Keratinocyte (primary cell): ENCODE measurements around the gene PTPRN2. TPM values are rescaled to one million over a fixed set of nuclear protein-coding genes. Genes with fewer than 3 reads are reported as not detected.
"Not testable (repeated sequence)": the region's sequence is repeated elsewhere in the genome, so short reads cannot be mapped to it uniquely, and the experiment has no call there.

Experiments
- DNase-seq: peaks from one replicate; pipeline ENCODE4 v3.0.0-alpha.2; 2011; ENCODE audit warnings: low read depth, missing footprints, low spot score
- FAIRE-seq: peaks from 2 replicates; lab custom pipeline; 2011; peaks lifted over from hg19 to GRCh38; lab: Jason Lieb, UNC
- H2AFZ ChIP-seq: 2 replicates; pipeline ENCODE4 v1.6.0; 2012; ENCODE audit warnings: low read length, control low read depth, inconsistent platforms; ENCODE audit not compliant: control insufficient read depth
- H3K27ac ChIP-seq: 2 replicates; pipeline ENCODE4 v1.5.1; 2011; ENCODE audit warnings: low read length; ENCODE audit not compliant: control insufficient read depth, insufficient read depth
- H3K27me3 ChIP-seq: 3 replicates; pipeline ENCODE4 v1.6.0; 2011; ENCODE audit warnings: low read length; ENCODE audit not compliant: control insufficient read depth, insufficient read depth; ENCODE audit errors: extremely low read depth
- H3K36me3 ChIP-seq, 2 experiments: 2 replicates in 1 of 2; 3 replicates in 1 of 2; pipeline ENCODE4 v1.5.1; 2011; ENCODE audit warnings: low read length in 2 of 2, mild to moderate bottlenecking in 1 of 2; ENCODE audit not compliant: control insufficient read depth in 2 of 2, insufficient read depth in 2 of 2; ENCODE audit errors: extremely low read depth in 1 of 2
- H3K4me1 ChIP-seq: 3 replicates; pipeline ENCODE4 v1.5.1; 2011; ENCODE audit warnings: low read length; ENCODE audit not compliant: control insufficient read depth, insufficient read depth; ENCODE audit errors: extremely low read depth
- H3K4me2 ChIP-seq: 3 replicates; pipeline ENCODE4 v1.6.0; 2011; ENCODE audit warnings: low read depth, low read length; ENCODE audit not compliant: control insufficient read depth, insufficient read depth; ENCODE audit errors: extremely low read depth
- H3K4me3 ChIP-seq, 3 experiments: fragments of 200-600 bp in 1 of 3; sonication (generic) in 1 of 3; 2 replicates in 2 of 3; 3 replicates in 1 of 3; pipeline ENCODE4 v1.5.1; 2011 to 2016; ENCODE audit warnings: low read length in 3 of 3, mild to moderate bottlenecking in 3 of 3, control low read depth in 2 of 3, inconsistent platforms in 1 of 3, low read depth in 1 of 3, mixed read lengths in 1 of 3, mixed run types in 1 of 3, moderate library complexity in 1 of 3; ENCODE audit not compliant: control insufficient read depth in 2 of 3, insufficient read depth in 2 of 3; ENCODE audit errors: extremely low read depth in 1 of 3
- H3K79me2 ChIP-seq: 2 replicates; pipeline ENCODE4 v1.6.0; 2012; ENCODE audit warnings: low read length; ENCODE audit not compliant: control insufficient read depth, insufficient read depth
- H3K9ac ChIP-seq: 3 replicates; pipeline ENCODE4 v1.6.0; 2011; ENCODE audit warnings: low read length; ENCODE audit not compliant: control insufficient read depth, insufficient read depth; ENCODE audit errors: extremely low read depth
- H3K9me1 ChIP-seq: 3 replicates; pipeline ENCODE4 v1.6.0; 2011; ENCODE audit warnings: low read length; ENCODE audit not compliant: control insufficient read depth, insufficient read depth; ENCODE audit errors: extremely low read depth
- H3K9me3 ChIP-seq: 2 replicates; pipeline ENCODE4 v1.5.1; 2012; ENCODE audit warnings: low read depth, low read length; ENCODE audit not compliant: control insufficient read depth
- H4K20me1 ChIP-seq: 3 replicates; pipeline ENCODE4 v1.6.0; 2011; ENCODE audit warnings: low read length; ENCODE audit not compliant: control insufficient read depth, insufficient read depth; ENCODE audit errors: extremely low read depth
- CTCF ChIP-seq, 3 experiments: IDR thresholded peaks in 1 of 3; conservative IDR thresholded peaks in 1 of 3; optimal IDR thresholded peaks in 1 of 3; 2 replicates in 2 of 3; 3 replicates in 1 of 3; pipeline versions ENCODE3 to v1.5.1; 2011; ENCODE audit warnings: low read length in 3 of 3, mild to moderate bottlenecking in 3 of 3, moderate library complexity in 2 of 3, control low read depth in 1 of 3, inconsistent platforms in 1 of 3; ENCODE audit not compliant: insufficient read depth in 2 of 3; ENCODE audit errors: extremely low read depth in 1 of 3
- EZH2 ChIP-seq: IDR thresholded peaks from one replicate; pipeline ENCODE4 v1.6.1; 2012; ENCODE audit warnings: inconsistent platforms, mild to moderate bottlenecking, low read length, moderate library complexity
- dilution Hi-C: fragments of 300-500 bp; cut with MboI; formaldehyde crosslinking; loops from one replicate; pipeline ENCODE4 v1.7.0; 2020; ENCODE audit warnings: low sequenced_read_pairs; ENCODE audit not compliant: extremely low pct_ligation_motif_present
- polyA plus RNA-seq, 5 experiments: library from polyadenylated mRNA; depleted of rRNA in 3 of 5; stranded (reverse) in 3 of 5; stranded (forward) in 1 of 5; unstranded in 1 of 5; fragments of >200 nt; gene quantifications; 1 replicate in 1 of 5; 2 replicates in 3 of 5; 3 replicates in 1 of 5; pipeline versions ENCODE4 v1.2.1 to v1.2.3, GENCODE V29; 2011 to 2012; ENCODE audit warnings: missing spikeins in 2 of 5, low read depth in 1 of 5, low replicate concordance in 1 of 5

The PTPRN2 gene
- polyA plus RNA-seq, 1 donor (not counting 4 experiments of a cell fraction or from before 2014, with no cell fraction given), result not detected

GRCh38 chr7:157903710-157904109 lies 683.9 kb downstream of the PTPRN2 start:
- H3K4me2 ChIP-seq, result no peak overlapping the region
- TF ChIP-seq CTCF (optimal IDR thresholded peaks at IDR 0.05 in 1 of 3, IDR thresholded peaks at IDR 0.05 in 1 of 3, conservative IDR thresholded peaks at IDR 0.05 in 1 of 3; ENCODE audit: extremely low read depth in 1 of 3, insufficient read depth in 2 of 3, low read length in 3 of 3) (no peak), EZH2 (no peak)
- H3K27me3 ChIP-seq, result no peaks in the 10 kb centered on the region
- no peaks in the 10 kb centered on the region for H3K79me2 ChIP-seq
- no peak overlapping the region for H3K4me3 ChIP-seq
- no peaks in the 10 kb centered on the region for H4K20me1 ChIP-seq
- peaks cover 10% of the 10 kb centered on the region for H3K9me3 ChIP-seq
- no peak overlapping the region for H2AFZ ChIP-seq
- no peaks in the 10 kb centered on the region for H3K4me1 ChIP-seq
- no peak overlapping the region for H3K9ac ChIP-seq
- no peaks in the 10 kb centered on the region for H3K36me3 ChIP-seq
- H3K27ac ChIP-seq, result no peak overlapping the region
- dilution Hi-C loops, result no loop called here
- H3K9me1 ChIP-seq, result no peaks in the 10 kb centered on the region
- FAIRE-seq (no peak), DNase-seq (no peak)

- Histone ChIP-seq H2AFZ (no peak overlapping the region), H3K36me3 (no peaks in the 10 kb centered on the region), H3K9me3 (peaks cover 10% of the 10 kb centered on the region), H3K9ac (no peak overlapping the region), H3K4me1 (no peaks in the 10 kb centered on the region), H3K9me1 (no peaks in the 10 kb centered on the region), H3K27ac (no peak overlapping the region), H3K79me2 (no peaks in the 10 kb centered on the region), H4K20me1 (no peaks in the 10 kb centered on the region), H3K4me3 (no peak overlapping the region), H3K4me2 (no peak overlapping the region), H3K27me3 (no peaks in the 10 kb centered on the region)
- FAIRE-seq (no peak), DNase-seq (no peak)
- dilution Hi-C loops, result no loop called here
- TF ChIP-seq CTCF (optimal IDR thresholded peaks at IDR 0.05 in 1 of 3, IDR thresholded peaks at IDR 0.05 in 1 of 3, conservative IDR thresholded peaks at IDR 0.05 in 1 of 3; ENCODE audit: extremely low read depth in 1 of 3, insufficient read depth in 2 of 3, low read length in 3 of 3) (no peak), EZH2 (no peak)
Measured at GRCh38 chr7:157903296-157903695, 684.3 kb downstream of the PTPRN2 start.

- dilution Hi-C loops, H3K4me2 ChIP-seq, H3K79me2 ChIP-seq, H4K20me1 ChIP-seq, H3K9ac ChIP-seq, H3K36me3 ChIP-seq, FAIRE-seq, H3K27me3 ChIP-seq, H3K4me1 ChIP-seq, DNase-seq, H2AFZ ChIP-seq, H3K9me1 ChIP-seq, H3K4me3 ChIP-seq, H3K9me3 ChIP-seq, H3K27ac ChIP-seq: not testable (repeated sequence)
Measured at GRCh38 chr7:157901816-157902610, 685.6 kb downstream of the PTPRN2 start.
